ENCODE measurements around the gene NSRP1.
"Not testable (repeated sequence)": the region's sequence is repeated elsewhere in the genome, so short reads cannot be mapped to it uniquely, and the experiment has no call there.

NSRP1 gene

DNA sequence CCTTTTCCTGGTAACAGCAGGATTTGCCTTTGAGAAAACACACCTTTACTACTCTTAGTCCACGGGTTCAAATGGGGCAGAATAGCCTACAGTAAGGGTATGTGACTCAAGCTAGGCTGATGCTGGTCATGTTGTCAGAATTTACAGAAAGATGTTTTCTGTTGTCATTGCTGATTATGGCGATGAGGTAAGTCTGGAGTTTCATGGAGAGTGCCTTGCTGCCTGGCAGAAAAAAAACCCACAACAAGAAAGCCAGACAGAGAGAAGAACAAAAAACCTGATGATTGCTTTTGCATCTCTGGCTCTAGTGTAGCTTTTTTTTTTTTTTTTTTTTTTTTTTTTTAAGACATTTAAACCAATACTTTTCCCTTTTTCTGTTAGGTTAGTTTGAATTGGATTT lies 71.0 kb downstream of the NSRP1 start:
- no peak for DNase-seq (ENCODE audit: low spot score)

GRCh38 chr17:30188211-30188939 lies 71.8 kb downstream of the NSRP1 start:
- no peak for DNase-seq (ENCODE audit: low spot score)

- DNase-seq (ENCODE audit: low spot score), result no peak
Measured at GRCh38 chr17:30191072-30191471, 74.5 kb downstream of the NSRP1 start.

- no peak for DNase-seq (ENCODE audit: low spot score)
Measured at GRCh38 chr17:30196504-30196903, 79.9 kb downstream of the NSRP1 start.

- DNase-seq (ENCODE audit: low spot score), result no peak
Measured at GRCh38 chr17:30197416-30197815, 80.8 kb downstream of the NSRP1 start.

DNA sequence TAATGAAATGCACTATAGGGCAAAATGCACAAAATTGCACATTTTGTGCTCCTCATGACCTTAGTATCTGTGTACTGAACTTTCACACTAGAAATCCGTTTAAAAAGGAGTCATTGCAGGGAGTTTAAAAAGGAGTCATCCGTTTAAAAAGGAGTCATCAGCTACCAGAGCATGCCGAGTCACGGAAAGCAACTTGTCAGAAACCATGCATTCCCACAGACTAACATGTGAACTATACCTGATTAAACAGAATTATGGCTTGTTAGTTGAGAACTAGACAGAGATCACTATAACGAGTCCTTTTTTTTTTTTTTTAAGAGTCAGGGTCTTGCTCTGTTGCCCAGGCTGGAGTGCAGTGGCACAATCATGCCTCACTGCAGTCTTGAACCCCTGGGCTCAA lies 83.0 kb downstream of the NSRP1 start:
- no peak for DNase-seq (ENCODE audit: low spot score)

DNA sequence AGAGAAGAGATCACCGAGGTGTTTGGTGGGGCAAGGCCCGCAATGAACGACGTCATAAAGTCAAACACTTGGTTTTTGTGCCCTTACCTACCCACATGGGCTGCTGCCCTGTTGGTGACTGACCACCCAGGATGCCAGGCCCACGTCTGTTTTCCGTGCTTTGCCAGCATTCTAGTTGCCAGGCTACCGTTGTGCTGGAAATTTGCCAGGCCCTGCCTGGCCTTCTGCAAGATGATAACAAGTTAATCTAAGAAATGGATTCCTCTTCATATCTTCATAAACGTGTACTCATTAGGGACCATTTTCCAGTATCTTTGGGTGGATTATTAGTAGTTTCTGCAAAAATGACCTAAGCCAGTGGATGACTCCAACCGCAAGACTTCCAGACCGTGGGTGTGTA lies 83.5 kb downstream of the NSRP1 start:
- peak; percentile 40 for DNase-seq (ENCODE audit: low spot score)

GRCh38 chr17:30200656-30201055 lies 84.0 kb downstream of the NSRP1 start:
- not testable (repeated sequence) for DNase-seq (ENCODE audit: low spot score)

DNA sequence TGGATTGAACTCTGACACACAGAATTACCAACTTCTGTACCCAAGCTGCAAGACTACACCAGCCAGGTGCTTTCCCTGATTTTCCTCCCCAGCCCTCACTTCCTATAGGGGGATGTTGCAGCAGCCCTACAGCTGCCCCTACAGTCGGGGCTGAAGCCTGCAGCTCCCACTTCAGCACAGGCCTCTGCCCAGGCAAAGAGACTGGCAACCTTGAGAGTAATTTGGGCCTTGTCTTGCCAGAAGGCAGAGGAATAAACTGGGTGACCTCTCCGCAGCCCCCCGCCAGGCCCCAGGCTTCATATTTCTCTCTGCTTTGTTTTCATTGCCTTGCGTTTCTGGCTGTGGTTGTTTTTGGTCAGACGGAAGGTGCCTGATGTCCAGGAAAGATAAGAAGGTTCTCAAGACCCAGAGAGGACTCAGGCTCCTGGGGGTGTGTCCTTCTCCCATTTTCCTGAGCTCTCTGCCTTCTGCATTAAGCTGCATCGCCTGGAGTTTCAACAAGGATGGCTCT lies 86.9 kb downstream of the NSRP1 start:
- DNase-seq (ENCODE audit: low spot score), result no peak

GRCh38 chr17:30207655-30208054 lies 91.0 kb downstream of the NSRP1 start:
- DNase-seq (ENCODE audit: low spot score), result no peak

GRCh38 chr17:30208214-30208613 lies 91.6 kb downstream of the NSRP1 start:
- no peak for DNase-seq (ENCODE audit: low spot score)

DNA sequence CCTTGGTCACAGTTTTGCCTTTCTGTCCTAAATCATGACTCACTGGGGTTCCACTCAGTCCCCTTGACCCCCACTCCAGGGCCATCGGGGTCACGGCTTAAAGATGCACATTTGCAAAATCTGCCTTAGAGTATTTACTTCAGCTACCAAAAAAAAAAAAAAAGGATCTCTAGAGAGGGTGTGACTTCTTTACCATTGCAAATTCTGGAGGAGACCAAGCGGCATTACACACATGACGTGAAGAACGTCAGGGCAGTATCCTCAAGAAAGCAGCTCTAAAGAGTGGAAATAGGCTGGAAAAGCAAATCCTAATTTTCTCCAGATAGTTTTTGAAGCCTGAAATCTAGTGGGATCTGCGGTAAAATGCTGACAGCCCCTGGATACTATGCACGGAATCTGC lies 93.3 kb downstream of the NSRP1 start:
- DNase-seq (ENCODE audit: low spot score), result no peak

- no peak for DNase-seq (ENCODE audit: low spot score)
Measured at GRCh38 chr17:30210366-30210765, 93.8 kb downstream of the NSRP1 start.

- no peak for DNase-seq (ENCODE audit: low spot score)
Measured at GRCh38 chr17:30210901-30211300, 94.3 kb downstream of the NSRP1 start.

DNA sequence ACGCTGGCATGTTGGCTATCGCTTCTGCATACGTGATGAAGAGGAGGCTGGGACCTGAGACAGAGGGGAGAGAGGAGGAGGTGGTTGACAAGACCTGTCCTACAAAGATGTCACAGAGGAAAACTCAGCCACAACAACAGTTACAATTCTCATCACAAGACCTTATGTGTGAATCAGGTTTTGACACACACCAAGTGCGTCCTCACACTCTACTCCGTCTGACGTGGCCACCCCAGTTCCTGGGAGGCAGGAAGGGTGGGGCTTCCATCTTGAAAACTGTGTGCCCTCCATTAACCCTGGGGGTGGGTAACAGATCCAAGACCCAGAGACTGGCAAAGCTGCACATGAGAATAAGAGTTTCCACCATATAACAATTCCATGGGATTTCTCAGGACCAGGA lies 94.8 kb downstream of the NSRP1 start:
- no peak for DNase-seq (ENCODE audit: low spot score)

GRCh38 chr17:30212750-30213149 lies 96.1 kb downstream of the NSRP1 start:
- DNase-seq (ENCODE audit: low spot score), result no peak

GRCh38 chr17:30217054-30217453 lies 100.4 kb downstream of the NSRP1 start:
- no peak for DNase-seq (ENCODE audit: low spot score)

DNA sequence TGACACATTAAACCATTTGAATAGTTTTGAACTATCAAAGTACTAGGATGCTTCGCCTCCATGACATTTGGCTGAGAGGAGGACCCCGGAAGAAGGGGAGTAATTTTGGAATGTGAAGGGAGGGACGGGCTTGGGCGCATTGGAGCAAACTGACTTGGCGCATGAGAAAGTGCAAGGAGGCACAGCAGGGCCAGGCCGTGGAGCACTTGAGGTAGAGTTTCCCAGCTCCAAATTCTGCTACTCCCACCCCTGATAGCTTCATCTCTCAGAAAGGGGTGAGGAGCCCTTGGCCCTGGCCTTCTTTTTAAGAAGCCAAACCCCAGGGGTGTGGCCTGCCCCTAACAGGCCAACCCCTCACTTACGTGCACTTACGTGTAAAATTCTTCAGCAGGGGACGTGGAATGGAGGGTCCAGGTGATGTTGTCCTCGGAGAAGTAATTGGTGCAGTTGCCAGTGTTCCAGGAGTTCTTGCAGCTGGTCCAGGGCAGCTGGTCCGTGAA lies 101.2 kb downstream of the NSRP1 start:
- no peak for DNase-seq (ENCODE audit: low spot score)

DNA sequence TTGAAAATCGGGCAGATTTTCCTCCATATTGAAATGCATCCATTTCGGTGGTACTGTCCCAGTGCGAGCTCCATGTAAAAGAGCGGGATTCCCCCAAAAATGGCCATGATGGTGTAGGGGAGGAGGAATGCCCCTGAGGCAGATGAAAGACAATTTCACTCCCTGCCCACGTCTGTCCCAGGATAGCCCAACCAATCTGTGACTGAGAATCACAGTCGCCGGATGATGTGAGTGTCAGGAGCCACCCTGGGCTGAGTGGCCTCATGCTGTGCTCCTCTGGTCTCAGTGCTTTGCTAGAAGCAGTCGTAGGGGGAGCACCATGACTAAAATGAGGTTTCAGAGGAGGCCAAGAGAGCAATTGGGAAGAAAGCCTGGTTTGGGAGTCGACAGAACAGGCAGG lies 102.2 kb downstream of the NSRP1 start:
- no peak for DNase-seq (ENCODE audit: low spot score)

DNA sequence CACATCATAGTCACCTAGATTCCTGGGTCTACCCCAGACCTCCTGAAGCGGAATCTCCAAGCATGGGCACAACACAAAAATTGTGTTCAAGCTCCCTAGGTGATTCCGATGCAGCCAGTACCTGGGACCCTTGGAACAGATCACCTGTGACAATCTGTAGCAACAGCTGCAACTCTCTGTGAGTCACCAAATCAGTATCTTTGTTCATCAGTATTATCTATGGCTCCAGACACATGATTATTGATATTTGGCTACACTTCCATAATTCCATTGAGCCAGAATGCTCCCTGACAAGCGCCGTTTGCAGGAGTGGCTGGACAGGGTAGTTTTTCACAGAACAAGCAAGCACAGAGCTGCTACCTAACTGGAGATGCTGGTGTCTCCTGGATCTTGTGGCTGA lies 102.7 kb downstream of the NSRP1 start:
- no peak for DNase-seq (ENCODE audit: low spot score)

DNA sequence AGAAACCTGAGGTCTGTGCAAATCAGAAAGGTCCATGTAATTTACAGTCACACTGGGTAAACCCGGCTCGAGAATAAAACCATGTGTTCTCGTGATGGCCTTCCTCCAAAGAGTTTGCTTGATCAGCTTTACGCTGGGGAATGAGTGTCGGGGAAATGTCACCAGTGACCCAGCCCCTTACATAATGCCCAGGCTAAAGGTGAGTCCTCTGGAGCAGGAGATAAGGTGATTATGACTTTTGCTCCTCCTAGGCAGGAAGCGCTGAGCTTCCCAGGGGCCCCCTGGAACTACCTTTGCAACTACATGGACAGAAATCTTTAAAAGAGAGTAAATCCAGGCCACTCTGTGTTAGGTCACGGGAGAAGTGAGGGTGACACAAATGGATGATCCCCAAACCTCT lies 103.2 kb downstream of the NSRP1 start:
- no peak for DNase-seq (ENCODE audit: low spot score)

GRCh38 chr17:30220414-30220813 lies 103.8 kb downstream of the NSRP1 start:
- no peak for DNase-seq (ENCODE audit: low spot score)

DNA sequence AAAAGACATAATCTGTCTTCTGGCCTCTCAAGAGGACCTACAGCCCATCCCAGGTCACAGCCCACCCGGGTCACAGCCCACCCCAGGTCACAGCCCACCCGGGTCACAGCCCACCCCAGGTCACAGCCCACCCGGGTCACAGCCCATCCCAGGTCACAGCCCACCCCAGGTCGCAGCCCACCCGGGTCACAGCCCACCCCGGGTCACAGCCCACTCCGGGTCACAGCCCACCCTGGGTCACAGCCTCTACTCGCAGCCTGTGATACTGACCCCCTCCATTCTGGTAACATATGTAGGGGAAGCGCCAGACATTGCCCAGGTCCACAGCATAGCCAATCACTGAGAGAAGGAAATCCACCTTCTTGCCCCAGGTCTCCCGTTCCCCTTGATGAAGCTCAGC lies 104.7 kb downstream of the NSRP1 start:
- DNase-seq (ENCODE audit: low spot score), result no peak

DNA sequence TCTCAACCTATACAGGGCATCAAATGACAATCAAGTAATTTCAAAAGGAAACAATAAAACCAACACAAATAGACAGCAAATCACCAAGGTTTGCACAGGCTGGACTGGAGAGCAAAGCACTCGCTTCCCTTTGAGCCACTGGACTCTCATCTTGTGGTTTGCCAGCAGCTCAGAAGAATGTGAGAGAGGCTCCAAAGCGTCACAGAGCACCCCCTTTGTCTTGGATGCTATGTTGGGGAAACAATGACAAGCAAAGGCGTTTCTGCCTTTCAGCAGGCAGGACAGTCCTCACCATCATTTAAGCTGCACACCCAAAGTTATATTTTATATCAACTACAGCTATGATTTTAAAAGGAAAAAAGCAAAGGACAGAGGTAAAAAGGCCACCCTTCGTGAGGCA lies 105.6 kb downstream of the NSRP1 start:
- DNase-seq (ENCODE audit: low spot score), result no peak
